Measurements from ENCODE around the gene APCS. TPM values are rescaled to one million over a fixed set of nuclear protein-coding genes. Genes with fewer than 3 reads are reported as not detected.

The APCS gene
- total and polyA plus RNA-seq, 12 donors = 0.27 to 0.92 (median 0.79) TPM; not detected in 9

DNA sequence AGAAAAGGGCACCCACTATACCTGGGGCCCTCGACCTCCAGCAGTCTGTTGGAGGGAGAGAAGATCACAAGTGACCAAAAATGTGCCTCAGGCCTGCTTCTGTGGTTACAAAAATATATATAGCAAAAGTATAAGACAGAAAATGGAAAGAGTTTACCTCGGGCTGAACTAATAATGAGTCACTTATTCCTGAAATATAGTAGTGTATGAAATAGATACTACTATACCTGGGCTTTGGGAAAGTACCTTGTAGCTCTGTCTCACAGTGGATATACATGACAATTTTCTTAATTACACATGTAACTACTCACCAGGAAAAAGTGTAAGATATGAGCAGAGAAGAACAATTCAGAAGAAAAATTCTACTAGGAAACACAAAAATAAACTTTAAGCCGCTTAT lies 7.3 kb upstream of the APCS start:
- intact Hi-C loops (cut with DNase I) = no loop called here
- WGBS, 4 donors = 51 to 67% (median 60%) methylated on average over 3 of the region's 3 CpGs
- Histone ChIP-seq H3K27me3 (no peaks in the 10 kb centered on the region), H3K27ac (no peak overlapping the region), H3K36me3 (replicated peaks in 1 of 2) (no peaks in the 10 kb centered on the region), H3K9me3 (replicated peaks in 1 of 3) (no peaks in the 10 kb centered on the region), H3K4me3 (no peak overlapping the region), H3K4me1 (replicated peaks in 1 of 2) (no peaks in the 10 kb centered on the region)
- TF ChIP-seq, protein P1, sequence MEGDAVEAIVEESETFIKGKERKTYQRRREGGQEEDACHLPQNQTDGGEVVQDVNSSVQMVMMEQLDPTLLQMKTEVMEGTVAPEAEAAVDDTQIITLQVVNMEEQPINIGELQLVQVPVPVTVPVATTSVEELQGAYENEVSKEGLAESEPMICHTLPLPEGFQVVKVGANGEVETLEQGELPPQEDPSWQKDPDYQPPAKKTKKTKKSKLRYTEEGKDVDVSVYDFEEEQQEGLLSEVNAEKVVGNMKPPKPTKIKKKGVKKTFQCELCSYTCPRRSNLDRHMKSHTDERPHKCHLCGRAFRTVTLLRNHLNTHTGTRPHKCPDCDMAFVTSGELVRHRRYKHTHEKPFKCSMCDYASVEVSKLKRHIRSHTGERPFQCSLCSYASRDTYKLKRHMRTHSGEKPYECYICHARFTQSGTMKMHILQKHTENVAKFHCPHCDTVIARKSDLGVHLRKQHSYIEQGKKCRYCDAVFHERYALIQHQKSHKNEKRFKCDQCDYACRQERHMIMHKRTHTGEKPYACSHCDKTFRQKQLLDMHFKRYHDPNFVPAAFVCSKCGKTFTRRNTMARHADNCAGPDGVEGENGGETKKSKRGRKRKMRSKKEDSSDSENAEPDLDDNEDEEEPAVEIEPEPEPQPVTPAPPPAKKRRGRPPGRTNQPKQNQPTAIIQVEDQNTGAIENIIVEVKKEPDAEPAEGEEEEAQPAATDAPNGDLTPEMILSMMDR (IDR thresholded peaks at IDR 0.05) = no peak
- no peak for TF ChIP-seq POLR2A (IDR thresholded peaks at IDR 0.05)
- DNase-seq = no peak

DNA sequence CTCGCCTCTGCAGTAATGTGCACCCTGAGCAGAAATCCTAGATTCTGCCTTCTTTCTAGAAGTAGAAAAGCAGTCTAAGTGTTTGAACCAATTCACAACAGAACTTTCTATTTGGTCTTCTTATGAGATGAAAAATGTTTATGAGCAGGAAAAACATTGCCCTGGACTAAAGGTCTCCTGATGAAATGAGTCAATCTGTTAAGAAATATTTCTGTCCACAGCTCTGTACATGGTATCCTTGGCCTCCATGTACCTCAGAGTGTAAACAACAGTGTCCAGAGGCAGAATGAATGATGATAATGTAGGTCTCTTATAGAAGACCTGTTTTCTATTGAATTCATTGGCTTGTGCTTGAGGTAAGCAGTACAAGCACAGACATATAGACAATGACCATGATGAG lies 6.2 kb upstream of the APCS start:
- DNase-seq = no peak
- Histone ChIP-seq H3K9me3 (replicated peaks in 1 of 3) (no peaks in the 10 kb centered on the region), H3K27ac (no peak overlapping the region), H3K27me3 (no peaks in the 10 kb centered on the region), H3K4me3 (no peak overlapping the region), H3K4me1 (replicated peaks in 1 of 2) (no peaks in the 10 kb centered on the region), H3K36me3 (replicated peaks in 1 of 2) (no peaks in the 10 kb centered on the region)
- intact Hi-C loops (cut with DNase I) = no loop called here
- WGBS, 4 donors = 76 to 89% (median 79%) methylated on average over 1 of the region's 1 CpG
- TF ChIP-seq, protein P1 (IDR thresholded peaks at IDR 0.05) = no peak

DNA sequence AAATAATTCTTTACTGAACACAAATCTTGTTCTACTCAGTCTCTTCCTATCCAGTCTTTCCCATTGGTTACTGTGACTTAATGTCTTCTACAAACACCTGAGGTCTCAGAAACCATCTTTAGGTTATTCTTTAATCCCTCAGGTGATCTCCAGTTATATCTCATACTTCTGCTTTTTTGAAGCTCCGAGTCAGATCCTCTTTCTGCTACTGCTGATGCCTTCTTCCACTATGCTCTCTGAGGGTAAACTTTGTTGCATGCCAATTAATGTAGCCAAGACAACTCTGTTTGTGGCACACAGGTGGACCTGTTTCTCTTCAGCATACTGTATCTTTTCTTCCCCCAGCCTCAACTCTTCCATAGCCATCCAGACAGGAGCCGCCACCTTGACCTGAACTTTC lies 3.1 kb upstream of the APCS start:
- Histone ChIP-seq H3K27me3 (no peaks in the 10 kb centered on the region), H3K4me3 (no peak overlapping the region), H3K27ac (no peak overlapping the region), H3K36me3 (replicated peaks in 1 of 2) (no peaks in the 10 kb centered on the region), H3K9me3 (replicated peaks in 1 of 3) (no peaks in the 10 kb centered on the region), H3K4me1 (replicated peaks in 1 of 2) (no peaks in the 10 kb centered on the region)
- TF ChIP-seq POLR2A (IDR thresholded peaks at IDR 0.05) = no peak
- TF ChIP-seq, protein P1 (IDR thresholded peaks at IDR 0.05) = no peak
- WGBS, 4 donors = 63 to 77% (median 66%) methylated on average over 2 of the region's 2 CpGs
- intact Hi-C loops (cut with DNase I) = no loop called here
- DNase-seq = no peak

DNA sequence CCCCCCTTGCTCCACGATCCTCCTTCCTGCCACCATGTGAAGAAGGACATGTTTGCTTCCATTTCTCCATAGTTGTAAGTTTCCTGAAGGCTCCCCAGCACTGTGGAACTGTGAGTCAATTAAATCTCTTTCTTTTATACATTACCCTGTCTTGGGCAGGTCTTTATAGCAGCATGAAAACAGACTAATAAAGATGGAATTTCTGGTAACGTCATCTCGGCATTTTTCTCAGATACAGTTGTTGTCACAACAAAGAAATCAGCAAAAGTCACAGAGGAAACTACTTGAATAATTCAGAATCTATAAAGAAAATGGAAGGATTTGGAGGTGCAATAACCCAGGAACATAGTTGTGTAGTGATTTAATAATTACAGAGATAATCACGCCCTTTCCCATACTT lies 4.4 kb downstream of the APCS start:
- TF ChIP-seq, protein P1 (IDR thresholded peaks at IDR 0.05) = no peak
- no peak for TF ChIP-seq POLR2A (IDR thresholded peaks at IDR 0.05)
- intact Hi-C loops (cut with DNase I) = no loop called here
- no peak for DNase-seq
- no peaks in the 10 kb centered on the region for H3K9me3 ChIP-seq (replicated peaks in 1 of 3)
- H3K27ac ChIP-seq = no peak overlapping the region
- no peaks in the 10 kb centered on the region for H3K36me3 ChIP-seq (replicated peaks in 1 of 2)
- H3K4me3 ChIP-seq = no peak overlapping the region
- 79 to 84% (median 82%) methylated on average over 4 of the region's 4 CpGs for WGBS, 4 donors
- H3K4me1 ChIP-seq (replicated peaks in 1 of 2) = no peaks in the 10 kb centered on the region
- no peaks in the 10 kb centered on the region for H3K27me3 ChIP-seq

All from adrenal gland (tissue), 12 donors.